ENCODE measurements around the gene BRINP1. TPM values are rescaled to one million over a fixed set of nuclear protein-coding genes. Genes with fewer than 3 reads are reported as not detected.

The BRINP1 gene
- total RNA-seq, 1 experiment from 2014 or later: not detected

GRCh38 chr9:119365291-119366027 lies 3.8 kb downstream of the BRINP1 start:
- intact Hi-C loops (cut with micrococcal nuclease; ENCODE audit: unreplicated experiment): loop anchor here (2.0 to 10.0 kb wide), 4 partner anchors 841 to 1721 kb away; no protein-coding TSS in a partner anchor
- peaks cover 34% of the 10 kb centered on the region for H3K27me3 ChIP-seq (replicated peaks; ENCODE audit: insufficient read depth, low read depth, low read length, poor library complexity)
- no peaks in the 10 kb centered on the region for H3K4me1 ChIP-seq (ENCODE audit: insufficient read depth, low read length, poor library complexity, severe bottlenecking)
- ChIA-PET CTCF (no interaction called here), POLR2A (ENCODE audit: low non-redundant PET) (no interaction called here)
- BruUV-seq (replicated peaks): no TSS peak
- TF ChIP-seq CTCF (conservative IDR thresholded peaks at IDR 0.05; ENCODE audit: low read depth, low read length): peak; percentile 56
- TF ChIP-seq EZH2 (IDR thresholded peaks at IDR 0.05; ENCODE audit: borderline replicate concordance, low read depth, low read length, poor library complexity, severe bottlenecking): no peak
- no peaks in the 10 kb centered on the region for H3K9me3 ChIP-seq (ENCODE audit: low read depth, low read length, poor library complexity, severe bottlenecking)
- no peaks in the 10 kb centered on the region for H3K36me3 ChIP-seq (ENCODE audit: insufficient read depth, low read length, poor library complexity, severe bottlenecking)
- no peak overlapping the region for H3K27ac ChIP-seq (ENCODE audit: low read depth, low read length, poor library complexity, severe bottlenecking)
- DNase-seq (ENCODE audit: low spot score): peak; percentile 61
- H3K4me3 ChIP-seq (ENCODE audit: low read depth, low read length, poor library complexity, severe bottlenecking): no peak overlapping the region

- Histone ChIP-seq H3K4me3 (ENCODE audit: low read depth, low read length, poor library complexity, severe bottlenecking) (no peak overlapping the region), H3K9me3 (ENCODE audit: low read depth, low read length, poor library complexity, severe bottlenecking) (no peaks in the 10 kb centered on the region), H3K27me3 (replicated peaks; ENCODE audit: insufficient read depth, low read depth, low read length, poor library complexity) (no peaks in the 10 kb centered on the region), H3K4me1 (ENCODE audit: insufficient read depth, low read length, poor library complexity, severe bottlenecking) (no peaks in the 10 kb centered on the region), H3K27ac (ENCODE audit: low read depth, low read length, poor library complexity, severe bottlenecking) (no peak overlapping the region), H3K36me3 (ENCODE audit: insufficient read depth, low read length, poor library complexity, severe bottlenecking) (no peaks in the 10 kb centered on the region)
- ChIA-PET POLR2A (ENCODE audit: low non-redundant PET) (no interaction called here), CTCF (no interaction called here)
- no TSS peak for BruUV-seq (replicated peaks)
- intact Hi-C loops (cut with micrococcal nuclease; ENCODE audit: unreplicated experiment): loop anchor here (10.0 kb wide), 1 partner anchor 835 kb away; no protein-coding TSS in a partner anchor
- no peak for DNase-seq (ENCODE audit: low spot score)
- TF ChIP-seq CTCF (conservative IDR thresholded peaks at IDR 0.05; ENCODE audit: low read depth, low read length): no peak
- no peak for TF ChIP-seq EZH2 (IDR thresholded peaks at IDR 0.05; ENCODE audit: borderline replicate concordance, low read depth, low read length, poor library complexity, severe bottlenecking)
Observed at GRCh38 chr9:119360237-119360636, 9.0 kb downstream of the BRINP1 start.

- ChIA-PET POLR2A (ENCODE audit: low non-redundant PET) (no interaction called here), CTCF (no interaction called here)
- H3K4me1 ChIP-seq (ENCODE audit: insufficient read depth, low read length, poor library complexity, severe bottlenecking): no peaks in the 10 kb centered on the region
- no peaks in the 10 kb centered on the region for H3K36me3 ChIP-seq (ENCODE audit: insufficient read depth, low read length, poor library complexity, severe bottlenecking)
- H3K9me3 ChIP-seq (ENCODE audit: low read depth, low read length, poor library complexity, severe bottlenecking): no peaks in the 10 kb centered on the region
- intact Hi-C loops (cut with micrococcal nuclease; ENCODE audit: unreplicated experiment): no loop called here
- no peak overlapping the region for H3K27ac ChIP-seq (ENCODE audit: low read depth, low read length, poor library complexity, severe bottlenecking)
- no peaks in the 10 kb centered on the region for H3K27me3 ChIP-seq (replicated peaks; ENCODE audit: insufficient read depth, low read depth, low read length, poor library complexity)
- H3K4me3 ChIP-seq (ENCODE audit: low read depth, low read length, poor library complexity, severe bottlenecking): no peak overlapping the region
- DNase-seq (ENCODE audit: low spot score): no peak
- TF ChIP-seq EZH2 (IDR thresholded peaks at IDR 0.05; ENCODE audit: borderline replicate concordance, low read depth, low read length, poor library complexity, severe bottlenecking) (no peak), CTCF (conservative IDR thresholded peaks at IDR 0.05; ENCODE audit: low read depth, low read length) (no peak)
- BruUV-seq (replicated peaks): no TSS peak
Observed at GRCh38 chr9:119357336-119358096, 11.7 kb downstream of the BRINP1 start.
